PC-3 (cell line): ENCODE data around the gene CAMSAP1. TPM values are rescaled to one million over a fixed set of nuclear protein-coding genes. Genes with fewer than 3 reads are reported as not detected.

Experiments used
- ATAC-seq: fragments of 200-7000 bp; cut with Tn5 transposase; 2 replicates; pipeline ENCODE4 v1.9.1; 2020; ENCODE audit warnings: mild to moderate bottlenecking, moderate library complexity
- BruUV-seq: library from RNA; stranded (reverse); fragments of 400-500 nt; replicated peaks from 2 replicates; lab custom pipeline; 2021; lab: Mats Ljungman, UMichigan
- CTCF ChIA-PET: fragments of 300-600 bp; sonication (Branson Sonifier 250); formaldehyde crosslinking; loops from one replicate; lab custom pipeline; 2022; ENCODE audit warnings: antibody characterized with exemption; lab: Charles Lee
- POLR2A ChIA-PET: fragments of 300-600 bp; sonication (Branson Sonifier 250); formaldehyde crosslinking; loops from one replicate; lab custom pipeline; 2022; ENCODE audit warnings: antibody characterized with exemption; ENCODE audit not compliant: unreplicated experiment; lab: Charles Lee
- DNase-seq: peaks from one replicate; pipeline ENCODE4 v3.0.0-alpha.2; 2015
- H2AFZ ChIP-seq: fragments of 300-600 bp; sonication (generic); 2 replicates; pipeline ENCODE4 v1.6.0; 2016; ENCODE audit warnings: antibody characterized with exemption, low read length
- H3F3A ChIP-seq: fragments of 300-600 bp; sonication (generic); one replicate; pipeline ENCODE4 v1.6.0; 2017; ENCODE audit warnings: antibody characterized with exemption, low read length, control low read depth, mild to moderate bottlenecking; ENCODE audit not compliant: unreplicated experiment
- H3K27ac ChIP-seq: fragments of 300-600 bp; sonication (generic); 2 replicates; pipeline ENCODE4 v1.5.1; 2016; ENCODE audit warnings: mild to moderate bottlenecking, low read length
- H3K27me3 ChIP-seq: fragments of 300-600 bp; sonication (generic); 2 replicates; pipeline ENCODE4 v1.6.1; 2016; ENCODE audit warnings: low read length, mixed read lengths
- H3K36me3 ChIP-seq: fragments of 300-600 bp; sonication (generic); 2 replicates; pipeline ENCODE4 v1.6.1; 2016; ENCODE audit warnings: low read depth, mixed run types, low read length, mixed read lengths
- H3K4me1 ChIP-seq: fragments of 300-600 bp; sonication (generic); 2 replicates; pipeline ENCODE4 v1.5.1; 2016; ENCODE audit warnings: low read length; ENCODE audit not compliant: insufficient read depth
- H3K4me2 ChIP-seq: fragments of 300-600 bp; sonication (generic); 2 replicates; pipeline ENCODE4 v1.6.0; 2016; ENCODE audit warnings: low read length
- H3K4me3 ChIP-seq: fragments of 300-600 bp; sonication (generic); 2 replicates; pipeline ENCODE4 v1.5.1; 2016; ENCODE audit warnings: mild to moderate bottlenecking, low read length, mixed read lengths
- H3K79me2 ChIP-seq: fragments of 300-600 bp; sonication (generic); 2 replicates; pipeline ENCODE4 v1.6.1; 2017; ENCODE audit warnings: low read length, mixed read lengths
- H3K9ac ChIP-seq: fragments of 300-600 bp; sonication (generic); 2 replicates; pipeline ENCODE4 v1.6.0; 2016; ENCODE audit warnings: mild to moderate bottlenecking, low read length
- H3K9me2 ChIP-seq: fragments of 300-600 bp; sonication (generic); replicated peaks from 2 replicates; pipeline ENCODE4 v1.6.1; 2016; ENCODE audit warnings: mixed run types, low read length, mixed read lengths
- H3K9me3 ChIP-seq: fragments of 300-600 bp; sonication (generic); 2 replicates; pipeline ENCODE4 v1.6.1; 2016; ENCODE audit warnings: low read length, mixed read lengths
- H4K20me1 ChIP-seq: fragments of 300-600 bp; sonication (generic); 2 replicates; pipeline ENCODE4 v1.6.1; 2016; ENCODE audit warnings: low read length, mixed read lengths
- CTCF ChIP-seq: fragments of 300-600 bp; sonication (generic); conservative IDR thresholded peaks from 2 replicates; pipeline ENCODE4 v1.5.1; 2017; ENCODE audit warnings: antibody characterized with exemption, low read depth, mild to moderate bottlenecking, low read length
- EZH2 ChIP-seq: fragments of 300-600 bp; sonication (generic); IDR thresholded peaks from one replicate; pipeline ENCODE4 v1.6.1; 2017; ENCODE audit warnings: antibody characterized with exemption, mild to moderate bottlenecking, low read length; ENCODE audit not compliant: unreplicated experiment
- EZH2phosphoT487 ChIP-seq: fragments of 300-600 bp; sonication (generic); IDR thresholded peaks from 2 replicates; pipeline ENCODE4 v1.6.1; 2018; ENCODE audit warnings: mild to moderate bottlenecking, antibody characterized with exemption, low read length, borderline replicate concordance
- intact Hi-C: fragments of 100-400 bp; cut with micrococcal nuclease; formaldehyde crosslinking; loops from 2 replicates; pipeline ENCODE4 v1.9.0; 2023
- total RNA-seq: library from RNA; depleted of rRNA; stranded (reverse); fragments of >200 nt; gene quantifications from 2 replicates; pipeline ENCODE4 v1.2.3, GENCODE V29; 2014

The CAMSAP1 gene
- total RNA-seq, 1 experiment from 2014 or later = 16.4 TPM

- Histone ChIP-seq H3K79me2 (peaks cover 99% of the 10 kb centered on the region), H3K9me3 (no peaks in the 10 kb centered on the region), H3F3A (no peaks in the 10 kb centered on the region), H3K9ac (no peak overlapping the region), H3K27ac (no peak overlapping the region), H3K4me2 (no peak overlapping the region), H3K9me2 (no peaks in the 10 kb centered on the region), H3K27me3 (no peaks in the 10 kb centered on the region), H3K4me3 (no peak overlapping the region), H2AFZ (no peak overlapping the region), H4K20me1 (peaks cover 45% of the 10 kb centered on the region; the same call in 1 of the 2 replicates), H3K4me1 (peaks cover 8% of the 10 kb centered on the region), H3K36me3 (no peaks in the 10 kb centered on the region)
- ChIA-PET POLR2A (no interaction called here), CTCF (no interaction called here)
- no peak for ATAC-seq
- intact Hi-C loops = no loop called here
- no peak for TF ChIP-seq EZH2
- no peak for TF ChIP-seq EZH2phosphoT487
- TF ChIP-seq CTCF = no peak
- no peak for DNase-seq
- BruUV-seq = no TSS peak
Measured at GRCh38 chr9:135889564-135890189, 17.7 kb downstream of the CAMSAP1 start.

GRCh38 chr9:135888766-135889394 lies 18.5 kb downstream of the CAMSAP1 start:
- no peaks in the 10 kb centered on the region for H3K9me2 ChIP-seq
- CTCF ChIA-PET = no interaction called here

More at GRCh38 chr9:135888766-135889394, 18.5 kb downstream of the CAMSAP1 start:
- Histone ChIP-seq H3K79me2 (peaks cover 99% of the 10 kb centered on the region), H3K9ac (no peak overlapping the region), H3K36me3 (no peaks in the 10 kb centered on the region), H3K4me1 (peaks cover 8% of the 10 kb centered on the region), H3K9me3 (no peaks in the 10 kb centered on the region), H3K27me3 (no peaks in the 10 kb centered on the region), H2AFZ (no peak overlapping the region), H3F3A (no peaks in the 10 kb centered on the region), H3K27ac (no peak overlapping the region), H3K4me2 (no peak overlapping the region), H3K4me3 (no peak overlapping the region), H4K20me1 (peaks cover 41% of the 10 kb centered on the region; the same call in 1 of the 2 replicates)
- intact Hi-C loops = no loop called here
- BruUV-seq = no TSS peak
- ATAC-seq (no peak), DNase-seq (no peak)
- POLR2A ChIA-PET = no interaction called here
- TF ChIP-seq CTCF (no peak), EZH2 (no peak), EZH2phosphoT487 (no peak)
